Activated T-cell treated with anti-CD3 and anti-CD28 coated beads, Interleukin-2, amount 50 U/mL, for 1 hour (primary cell): ENCODE data around the gene NABP1.

Experiments used
- DNase-seq: peaks from one replicate; pipeline ENCODE4 v3.0.0-alpha.2; 2020

NABP1 gene

DNA sequence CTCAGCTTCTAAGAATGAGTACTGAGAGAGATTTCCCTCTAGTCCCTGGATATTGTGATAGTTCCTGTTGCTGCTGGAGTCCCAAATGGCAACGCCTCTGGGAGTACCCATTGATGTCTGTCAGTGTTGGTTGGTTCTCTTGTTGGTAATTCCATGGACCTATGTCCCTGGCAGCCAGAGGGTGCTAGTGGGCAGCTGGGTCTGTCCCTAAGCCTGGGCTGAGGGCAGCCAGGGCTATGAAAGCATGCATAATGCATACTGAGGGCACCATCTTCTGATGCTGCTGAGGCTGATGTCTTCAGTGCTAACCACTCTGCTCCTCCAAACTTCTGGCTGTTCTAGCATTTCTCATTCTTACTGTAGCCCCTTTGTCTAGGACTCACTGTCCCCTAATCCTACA is 35.9 kb downstream of the NABP1 start:
- no peak for DNase-seq

DNA sequence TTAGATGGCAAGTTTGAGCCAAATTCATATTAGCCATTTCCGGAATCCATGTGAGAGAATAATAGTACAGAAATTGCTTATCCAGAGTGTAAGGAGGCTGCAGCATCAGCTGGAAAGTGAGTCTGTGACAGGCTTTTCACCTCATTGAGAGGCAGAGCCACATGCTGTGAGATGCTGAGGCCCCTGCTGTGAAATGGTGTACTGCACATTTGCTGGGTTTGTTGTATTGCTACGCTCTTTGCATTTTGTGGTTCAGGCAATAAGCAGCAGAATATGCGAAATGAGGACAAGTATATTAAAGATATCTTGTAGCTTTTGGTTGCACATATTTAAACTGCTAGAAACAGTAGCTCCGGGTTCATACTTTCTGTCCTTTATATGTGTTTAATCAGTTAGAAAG is 37.0 kb downstream of the NABP1 start:
- DNase-seq, result no peak

DNA sequence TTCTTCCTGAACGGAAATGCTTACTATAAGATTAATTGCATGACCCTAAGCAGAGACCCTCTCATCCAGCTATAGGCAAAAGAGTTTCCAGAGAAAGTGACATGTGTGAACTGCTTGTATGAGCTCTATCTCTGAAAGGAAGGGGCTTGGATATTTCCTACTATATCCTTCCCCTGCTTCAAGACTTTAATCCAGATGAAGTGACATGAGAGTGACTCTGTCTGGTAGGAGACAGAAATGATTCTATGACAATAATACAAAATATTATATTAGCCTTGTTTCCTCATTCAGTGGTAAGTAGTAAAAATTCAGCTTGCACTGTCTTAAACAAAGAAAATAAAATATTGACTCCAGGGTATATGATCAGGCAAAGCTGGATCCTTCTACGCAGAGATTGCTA is 37.5 kb downstream of the NABP1 start:
- no peak for DNase-seq

DNA sequence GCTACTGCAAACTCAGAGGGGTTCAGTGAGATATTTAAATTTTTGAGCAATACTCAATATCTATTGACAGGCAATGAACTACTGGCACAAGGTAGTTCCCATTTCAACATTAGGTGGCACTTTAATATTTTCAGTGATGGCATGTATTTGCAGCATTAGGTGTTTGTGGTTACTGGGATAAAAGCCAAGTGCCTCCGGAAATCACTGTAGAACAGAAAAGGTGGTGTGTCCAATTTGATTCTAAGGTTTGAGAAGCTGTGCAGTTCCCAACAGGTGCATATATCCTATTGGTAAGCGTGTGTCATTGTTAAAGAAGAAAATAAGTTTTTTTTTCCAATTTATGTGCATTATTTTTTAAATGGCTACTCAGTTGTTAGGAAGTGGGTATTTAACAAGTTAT is 41.3 kb downstream of the NABP1 start:
- no peak for DNase-seq

DNA sequence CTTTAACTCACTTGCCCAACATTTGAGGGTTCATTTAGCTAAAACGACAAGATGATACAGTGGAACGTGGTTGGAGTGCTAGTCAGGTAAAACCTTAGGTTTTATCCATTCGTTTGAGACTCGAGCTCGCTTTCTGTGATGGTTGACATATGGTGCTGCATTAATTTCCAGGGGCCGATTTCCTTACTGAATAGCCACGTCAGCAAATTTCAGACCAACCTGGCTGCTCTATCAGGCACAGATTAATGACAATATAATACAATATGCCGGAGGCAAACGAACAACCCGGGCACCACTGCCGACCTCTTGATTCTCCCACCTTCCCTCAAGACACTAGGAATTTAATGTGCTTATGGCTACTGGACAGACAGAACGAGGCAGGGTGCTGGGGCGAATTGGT is 42.0 kb downstream of the NABP1 start:
- no peak for DNase-seq

DNA sequence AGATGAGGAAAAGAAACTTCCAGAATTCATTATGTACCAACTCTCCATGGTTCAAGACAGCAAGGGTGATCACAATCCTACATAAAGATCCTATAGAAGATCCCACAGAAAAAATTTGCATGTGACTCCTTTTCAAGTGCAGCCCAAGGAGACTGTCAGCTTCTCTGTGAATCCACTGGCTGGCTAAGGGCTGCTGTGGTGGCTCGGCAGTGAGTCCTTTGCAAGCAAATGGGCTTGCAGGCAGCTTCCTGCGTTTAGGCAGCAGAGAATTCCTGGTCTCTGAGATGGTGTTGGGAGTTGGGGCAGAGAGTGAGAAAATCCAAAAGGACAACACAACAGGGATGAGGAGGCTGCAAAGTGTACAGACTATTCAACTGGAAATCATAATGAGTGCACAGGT is 43.4 kb downstream of the NABP1 start:
- DNase-seq, result no peak

DNA sequence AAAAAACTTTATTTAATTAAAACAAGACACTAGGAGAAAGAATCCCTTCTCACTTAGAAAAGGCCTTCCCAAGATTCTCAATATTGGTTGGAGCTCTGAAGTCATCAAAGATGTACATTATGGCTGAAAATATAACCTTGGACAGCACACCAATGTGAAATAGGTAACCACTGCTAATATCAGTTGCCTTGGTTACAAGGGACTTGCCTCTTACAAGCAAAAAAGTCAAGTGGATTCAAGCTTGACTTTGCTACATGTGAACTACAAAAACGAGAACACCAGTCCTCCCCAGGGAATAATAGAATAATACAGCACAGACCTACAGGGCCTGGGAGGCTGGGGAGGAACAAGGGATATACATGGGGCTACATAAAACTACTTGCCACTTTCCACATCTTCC is 46.1 kb downstream of the NABP1 start:
- DNase-seq, result no peak

DNA sequence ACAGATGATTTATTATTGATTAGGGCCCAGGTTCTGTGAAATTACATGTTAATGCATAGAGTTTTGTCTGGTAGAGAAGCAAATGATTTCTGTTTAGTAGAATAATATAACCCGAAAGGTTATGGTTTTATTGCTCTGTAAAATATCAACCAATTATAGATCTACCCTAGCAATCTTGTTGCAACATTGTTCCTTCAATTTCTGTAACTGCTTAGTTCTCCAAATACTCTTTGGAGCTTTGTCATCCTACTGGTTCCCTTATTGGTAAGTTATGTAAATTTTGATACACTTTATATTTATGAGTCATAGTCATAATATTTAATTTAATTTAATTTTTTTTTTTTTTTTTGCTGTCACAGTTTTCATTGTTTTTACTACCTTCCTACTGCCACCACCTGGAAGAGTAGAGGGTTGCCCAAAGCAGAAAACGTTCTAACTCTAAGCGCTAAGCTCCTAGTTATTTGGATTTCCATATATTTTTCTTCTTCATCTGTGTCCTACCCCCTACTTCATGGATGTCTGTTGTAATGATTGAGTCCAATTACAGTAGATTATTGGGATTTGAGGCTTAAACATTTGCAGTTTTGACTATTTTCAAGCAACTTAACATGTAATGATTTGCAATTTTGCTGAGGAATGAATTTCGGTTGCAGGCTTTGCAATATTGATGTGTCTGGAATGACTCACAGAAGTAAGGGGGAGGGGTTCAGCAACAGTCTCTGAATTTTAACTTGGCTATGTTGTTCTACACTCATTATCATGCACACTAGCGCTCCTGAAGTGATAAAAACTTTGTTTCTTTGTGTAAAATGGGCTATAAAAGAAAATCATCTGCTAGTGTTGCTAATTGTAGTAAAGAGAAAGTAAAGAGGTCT is 51.1 kb downstream of the NABP1 start:
- no peak for DNase-seq

DNA sequence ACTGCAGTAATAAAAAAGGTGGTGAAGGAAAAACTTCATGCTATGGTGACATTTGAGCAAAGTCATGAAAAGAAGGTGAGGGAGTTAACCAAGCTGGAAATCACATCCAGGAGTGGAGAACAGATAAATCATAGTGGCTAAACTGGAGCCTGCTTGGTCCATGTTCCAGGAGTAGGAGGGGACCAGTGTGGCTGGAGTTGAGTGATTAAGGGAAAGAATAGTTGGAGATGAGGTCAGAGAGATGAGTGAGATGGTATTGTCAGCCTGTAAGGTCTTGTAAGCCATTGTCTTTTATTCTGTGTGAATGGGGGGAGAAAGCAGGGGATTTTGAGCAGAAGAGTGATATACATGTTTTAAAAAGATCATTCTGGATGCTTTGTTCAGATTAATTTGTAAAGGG is 52.3 kb downstream of the NABP1 start:
- no peak for DNase-seq
